GM04503 (cell line): ENCODE data around the gene RIPOR3.
"Not testable (repeated sequence)": the region's sequence is repeated elsewhere in the genome, so short reads cannot be mapped to it uniquely, and the experiment has no call there.

Experiments
- DNase-seq: peaks from one replicate; pipeline ENCODE4 v3.0.0-alpha.2; 2012; ENCODE audit warnings: low read depth

RIPOR3 gene

DNA sequence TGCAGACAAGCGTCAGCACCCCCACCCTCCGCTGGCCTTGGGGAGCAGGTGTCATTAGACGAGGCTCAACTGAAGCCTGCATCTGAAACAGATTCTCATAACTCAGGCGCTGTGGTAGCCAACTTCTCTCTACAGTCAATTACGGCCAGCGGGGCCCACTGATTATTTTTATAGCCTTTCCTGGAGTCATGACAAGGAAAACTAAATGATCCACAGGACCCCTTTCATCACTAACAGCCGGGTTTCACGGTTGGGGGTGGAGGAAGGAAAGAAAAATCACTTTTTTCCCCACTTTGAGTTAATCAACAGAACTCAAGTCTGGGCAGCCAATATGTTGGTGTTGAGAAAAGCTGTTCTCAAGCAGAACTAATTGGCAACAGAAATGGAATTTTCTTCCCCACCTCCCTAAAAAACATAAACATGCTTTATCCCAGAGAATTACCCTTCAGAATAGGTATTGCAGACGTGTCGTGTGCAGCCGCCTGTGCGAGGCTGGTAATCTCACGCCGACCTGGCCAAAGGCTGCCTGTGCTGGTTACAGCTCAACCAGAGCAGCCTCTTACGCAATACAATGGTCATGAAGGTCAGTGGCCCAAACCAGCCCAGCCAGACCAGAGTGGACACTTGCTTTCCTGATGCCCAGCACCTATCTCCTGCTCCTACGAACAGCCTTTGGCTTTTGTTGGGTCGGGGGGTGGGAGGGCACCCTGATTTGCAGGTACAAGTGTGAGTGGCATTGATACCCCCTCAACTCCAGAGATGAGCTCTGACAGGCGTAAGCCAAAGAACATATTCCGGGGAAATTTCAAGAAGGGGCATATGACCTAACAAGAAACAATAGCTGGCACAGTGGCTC, 11.0 kb downstream of the RIPOR3 start:
- no peak for DNase-seq

DNA sequence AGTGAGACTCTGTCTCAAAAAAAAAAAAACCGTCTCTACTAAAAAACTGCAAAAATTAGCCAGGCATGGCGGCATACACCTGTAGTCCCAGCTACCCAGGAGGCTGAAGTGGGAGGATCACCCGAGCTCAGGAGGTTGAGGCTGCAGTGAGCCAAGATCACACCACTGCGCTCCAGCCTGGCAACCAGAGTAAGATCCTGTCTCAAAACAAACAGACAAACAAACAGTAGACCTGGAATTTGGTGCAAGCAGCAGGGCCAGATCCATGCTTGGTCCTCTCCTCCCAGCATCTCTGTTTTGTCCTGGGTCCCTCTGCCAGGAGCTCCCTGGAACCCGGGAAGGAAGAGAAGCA, 11.6 kb downstream of the RIPOR3 start:
- DNase-seq, result no peak

DNA sequence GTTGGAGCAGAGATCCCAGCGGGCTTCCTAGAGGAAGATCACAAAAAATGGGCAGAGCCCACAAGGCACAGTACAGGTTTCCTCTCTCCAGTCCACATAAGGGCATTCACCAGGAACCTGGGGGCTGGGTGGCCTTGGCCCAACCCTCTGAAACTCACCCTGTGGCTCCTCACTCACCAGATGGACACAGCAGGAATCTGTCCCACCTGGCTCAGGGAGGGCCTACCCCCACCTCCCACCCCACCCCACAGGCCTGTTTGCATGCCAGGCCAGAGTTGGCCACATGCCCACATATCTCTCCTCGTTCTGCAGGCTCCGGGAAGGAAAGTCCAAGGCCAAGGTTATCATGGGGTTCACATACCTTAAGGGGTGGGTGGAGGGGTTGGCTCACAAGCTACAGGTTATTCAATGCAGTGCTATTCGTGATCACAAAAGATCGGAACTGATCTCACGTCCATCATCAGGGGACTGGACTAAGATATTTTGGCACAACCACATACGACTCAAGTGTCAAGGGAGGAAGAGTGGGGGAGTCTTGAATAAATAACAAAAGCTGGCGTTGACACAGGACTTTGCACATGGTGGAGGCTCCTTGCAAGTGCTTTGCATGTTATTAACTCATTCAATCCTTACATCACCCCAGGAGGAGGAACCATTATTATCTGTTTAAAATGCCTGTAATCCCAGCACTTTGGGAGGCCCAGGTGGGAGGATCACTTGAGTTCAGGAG, 13.0 kb downstream of the RIPOR3 start:
- no peak for DNase-seq

DNA sequence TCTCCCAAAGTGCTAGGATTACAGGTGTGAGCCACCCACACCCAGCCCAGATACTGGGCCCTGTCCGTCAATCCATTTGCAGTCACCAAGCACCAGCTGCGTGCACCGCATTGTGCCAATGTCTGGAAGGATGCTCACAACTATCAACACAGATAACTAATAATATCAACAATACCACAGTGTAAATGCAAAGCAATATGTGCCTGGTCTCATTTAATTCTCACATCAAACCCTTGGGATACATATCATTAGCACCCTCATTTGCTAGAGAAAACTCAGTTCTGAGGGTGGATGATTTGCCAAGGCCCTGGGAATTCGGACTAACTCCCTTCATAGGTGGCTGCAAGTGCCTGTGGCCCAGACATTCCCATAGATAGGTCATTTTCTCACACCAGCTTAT, 14.5 kb downstream of the RIPOR3 start:
- DNase-seq, result no peak

DNA sequence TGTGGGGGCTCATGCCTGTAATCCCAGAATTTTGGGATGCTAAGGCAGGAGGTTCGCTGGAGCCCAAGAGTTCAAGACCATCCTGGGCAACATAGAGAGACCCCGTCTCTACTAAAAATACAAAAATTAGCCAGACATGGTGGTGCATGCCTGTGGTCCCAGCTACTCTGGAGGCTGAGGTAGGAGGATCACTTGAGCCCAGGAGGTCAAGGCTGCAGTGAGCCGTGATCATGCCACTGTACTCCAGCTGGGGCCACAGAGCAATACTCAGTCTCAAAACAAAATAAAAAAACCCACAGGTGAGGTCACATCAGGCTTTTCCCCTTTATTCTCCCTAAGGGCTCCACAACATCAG, 15.0 kb downstream of the RIPOR3 start:
- not testable (repeated sequence) for DNase-seq

DNA sequence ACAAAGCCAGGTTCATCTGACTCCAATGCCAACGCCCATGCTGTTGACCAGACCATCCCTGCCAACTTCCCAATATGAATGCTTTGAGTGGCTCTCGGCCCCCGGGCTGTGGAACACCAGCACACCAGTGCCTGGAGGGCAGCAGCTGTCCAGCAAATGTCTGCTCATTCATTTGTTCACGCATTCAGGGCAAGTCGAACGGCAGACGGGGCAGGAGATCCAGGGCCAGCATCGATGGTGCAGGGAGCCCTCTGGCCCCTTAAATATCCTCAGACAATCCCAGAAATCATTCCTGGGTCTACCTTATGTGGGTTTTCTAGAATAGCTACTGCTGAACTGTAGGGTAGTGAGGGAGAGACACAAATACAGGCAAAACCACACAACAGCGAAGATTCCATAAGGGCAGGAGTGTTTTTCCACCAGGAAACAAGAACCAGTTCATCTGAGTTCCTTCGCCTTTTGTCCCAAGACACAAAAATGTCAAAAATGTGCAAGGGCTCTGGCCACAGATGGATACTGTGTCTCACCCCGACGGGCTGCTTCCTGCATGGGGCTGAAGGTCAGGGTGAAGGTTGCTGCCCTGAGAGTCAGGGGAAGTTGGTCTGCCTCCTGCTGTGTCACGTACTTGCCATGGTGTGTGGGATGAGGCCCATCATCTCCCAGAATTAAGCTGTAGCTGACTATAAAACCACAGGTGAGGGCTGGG, 15.5 kb downstream of the RIPOR3 start:
- no peak for DNase-seq

DNA sequence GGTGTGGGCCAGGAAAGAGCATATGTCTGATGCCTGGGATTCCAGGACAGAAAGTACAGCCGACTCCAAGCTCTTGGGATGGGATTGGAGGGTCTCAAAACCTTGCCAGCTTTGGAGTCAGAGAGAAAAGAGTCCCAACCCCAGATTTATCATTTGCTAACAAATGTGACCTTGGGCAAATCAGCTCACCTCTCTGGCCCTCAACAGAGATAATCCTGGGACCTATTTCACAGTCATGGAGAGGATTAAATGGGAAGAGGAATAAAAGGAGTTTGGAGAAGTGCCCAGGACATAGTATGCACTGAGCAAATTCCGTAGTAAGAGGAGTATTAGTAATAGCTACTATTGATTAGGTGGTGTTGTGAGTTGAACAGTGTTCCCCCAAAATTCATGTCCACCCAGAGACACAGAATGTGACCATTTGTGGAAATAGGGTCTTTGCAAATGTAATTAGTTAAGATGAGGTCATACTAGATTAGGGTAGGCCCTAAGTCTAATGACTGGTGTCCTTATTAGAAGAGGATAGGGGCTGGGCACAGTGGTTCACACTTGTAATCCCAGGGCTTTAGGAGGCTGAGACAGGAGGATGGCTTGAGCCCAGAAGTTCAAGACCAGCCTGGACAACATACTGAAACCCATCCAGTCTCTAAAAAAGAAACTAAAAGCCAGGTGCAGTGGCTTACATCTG, 17.1 kb downstream of the RIPOR3 start:
- no peak for DNase-seq

DNA sequence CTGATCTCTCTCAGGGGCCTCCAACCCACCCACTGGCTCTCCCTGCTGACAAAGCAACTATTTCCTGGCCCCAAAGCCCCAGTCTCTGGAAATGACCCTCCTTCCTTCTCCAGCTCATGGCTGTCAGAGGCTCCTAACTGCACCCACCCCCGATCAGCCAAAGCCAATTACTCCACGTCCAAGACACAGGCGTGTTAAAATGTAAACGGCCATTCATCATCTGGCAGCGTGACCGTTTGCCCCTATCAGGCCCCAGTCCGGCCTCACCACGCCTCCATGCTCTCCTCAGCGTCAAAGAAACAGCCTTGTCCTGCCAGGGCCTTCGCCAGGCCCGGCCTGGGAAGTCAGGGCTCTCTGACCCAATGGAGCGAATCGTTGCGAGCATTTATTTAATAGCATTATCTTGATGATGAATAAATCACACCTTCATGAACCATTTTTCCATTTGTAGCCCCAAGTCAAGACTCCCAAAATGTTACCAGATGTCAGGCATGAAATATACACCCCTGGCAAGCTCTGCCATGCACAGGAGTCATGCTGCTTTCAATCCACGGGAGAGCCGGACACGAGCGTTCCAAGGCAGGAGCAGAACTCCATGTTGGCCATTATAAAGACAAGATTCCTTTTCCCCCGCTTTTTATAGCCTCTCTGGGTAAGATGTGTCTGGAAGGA, 17.7 kb downstream of the RIPOR3 start:
- DNase-seq, result no peak

DNA sequence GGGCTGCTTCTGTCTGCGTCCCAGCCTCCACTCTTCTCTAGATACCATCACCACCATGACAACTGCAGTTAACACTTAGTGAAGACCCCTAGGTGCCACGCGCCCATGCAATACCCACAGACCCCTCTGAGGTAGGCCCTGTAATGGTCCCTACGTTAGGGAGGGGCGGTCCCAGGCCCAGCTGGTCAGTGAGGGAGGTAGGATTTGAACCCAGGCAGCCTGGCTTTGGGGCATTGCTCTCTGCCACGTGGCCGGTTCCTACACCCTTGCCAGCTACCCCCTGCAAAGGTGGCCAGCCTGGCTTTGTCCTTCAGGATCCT, 18.2 kb downstream of the RIPOR3 start:
- DNase-seq, result no peak

DNA sequence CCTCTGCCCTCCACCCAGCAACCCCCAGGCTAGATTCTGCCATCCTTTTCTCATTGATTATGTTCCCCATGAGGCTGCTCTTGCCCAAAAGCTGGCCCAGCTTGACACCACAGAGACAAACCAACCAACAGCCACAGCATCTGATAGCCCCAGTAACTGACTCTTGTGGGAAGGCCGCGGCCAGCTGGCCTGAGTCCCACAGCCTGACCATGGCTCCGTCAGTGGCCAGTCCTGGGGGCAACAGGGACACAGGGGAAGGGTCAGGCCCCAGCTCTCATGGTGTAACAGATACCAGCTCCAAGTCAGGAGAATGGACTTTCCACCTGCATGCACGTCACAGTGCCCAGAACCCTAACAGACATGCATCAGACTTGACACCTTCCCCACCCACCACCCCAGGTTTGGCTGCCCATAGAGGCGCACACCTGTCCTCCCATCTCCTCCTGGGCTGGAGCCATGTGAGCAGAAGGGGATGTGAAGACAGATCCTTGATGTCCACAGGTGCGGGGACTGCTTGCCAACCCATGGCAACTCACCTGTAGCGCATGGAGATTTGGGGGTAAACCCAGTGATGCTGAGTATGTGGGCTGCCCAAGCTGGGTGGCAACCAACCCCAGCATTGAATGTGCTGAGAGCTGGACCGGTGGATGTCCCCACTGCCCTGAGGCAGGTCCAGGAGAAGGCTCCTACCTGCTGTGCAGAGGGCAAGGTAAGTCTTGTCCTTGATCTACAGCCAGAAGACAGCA, 18.8 kb downstream of the RIPOR3 start:
- no peak for DNase-seq

DNA sequence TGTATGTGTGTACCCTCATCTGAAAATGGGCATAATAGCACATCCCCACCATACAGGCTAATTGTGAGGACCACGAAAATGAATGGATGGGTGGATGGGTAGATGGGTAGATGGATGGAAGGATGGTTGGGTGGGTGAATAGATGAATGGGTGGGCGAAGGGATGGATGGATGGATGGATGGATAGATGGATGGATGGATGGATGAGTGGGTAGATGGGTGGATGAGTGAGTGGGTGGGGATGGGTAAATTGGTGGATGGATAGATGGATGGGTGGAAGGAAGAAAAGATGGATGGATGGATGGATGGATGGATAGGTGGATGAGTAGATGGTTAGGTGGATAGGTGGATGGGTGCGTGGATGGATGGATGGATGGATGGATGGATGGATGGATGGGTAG, 19.7 kb downstream of the RIPOR3 start:
- no peak for DNase-seq

DNA sequence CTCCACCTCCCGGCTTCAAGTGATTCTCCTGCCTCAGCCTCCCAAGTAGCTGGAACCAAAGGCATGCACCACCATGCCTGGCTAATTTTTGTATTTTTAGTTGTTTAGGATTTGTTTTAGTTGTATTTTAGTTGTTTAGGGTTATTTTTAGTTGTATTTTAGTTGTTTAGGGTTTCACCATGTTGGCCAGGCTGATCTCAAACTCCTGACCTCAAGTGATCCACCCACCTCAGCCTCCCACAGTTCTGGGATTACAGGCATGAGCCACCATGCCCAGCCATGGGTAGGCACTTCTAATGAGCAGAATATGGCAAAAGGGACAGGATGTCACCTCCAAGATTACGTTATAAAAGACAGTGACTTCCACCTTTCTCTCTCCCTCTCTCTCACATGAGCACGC, 20.3 kb downstream of the RIPOR3 start:
- not testable (repeated sequence) for DNase-seq

DNA sequence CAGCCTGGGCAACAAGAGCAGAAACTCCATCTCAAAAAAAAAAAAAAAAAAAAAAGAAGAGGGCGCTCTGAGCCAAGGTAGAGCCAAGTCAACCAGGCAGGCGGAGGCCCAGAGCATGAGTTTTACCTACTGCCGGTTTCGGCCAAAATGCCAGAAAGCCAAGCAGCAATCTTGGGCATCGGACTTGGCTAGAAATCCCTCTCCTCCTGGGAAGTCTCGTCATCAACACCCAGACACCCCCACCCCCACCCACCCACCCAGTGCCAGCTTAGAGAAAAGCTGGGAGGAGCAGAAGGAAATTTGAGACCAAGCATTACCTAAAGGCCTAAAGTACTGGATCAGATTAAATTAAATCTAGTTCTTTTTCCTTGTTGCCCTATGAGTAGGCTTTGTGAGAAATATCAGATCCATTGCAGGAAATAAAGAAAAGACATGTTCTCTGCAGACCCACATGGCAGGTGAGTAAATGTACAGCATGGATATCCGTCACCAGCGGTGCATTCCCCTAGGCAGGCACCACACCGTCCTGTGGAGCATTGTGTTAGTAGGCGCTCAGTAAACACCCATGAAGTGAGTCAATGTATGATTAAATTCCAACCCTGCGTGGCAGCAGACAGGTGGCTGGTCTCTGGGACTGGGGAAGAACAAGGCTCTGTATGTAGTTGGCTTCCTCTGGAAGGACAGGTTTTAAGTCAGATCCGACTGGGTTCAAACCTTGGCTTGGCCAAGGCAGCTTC, 21.0 kb downstream of the RIPOR3 start:
- no peak for DNase-seq

DNA sequence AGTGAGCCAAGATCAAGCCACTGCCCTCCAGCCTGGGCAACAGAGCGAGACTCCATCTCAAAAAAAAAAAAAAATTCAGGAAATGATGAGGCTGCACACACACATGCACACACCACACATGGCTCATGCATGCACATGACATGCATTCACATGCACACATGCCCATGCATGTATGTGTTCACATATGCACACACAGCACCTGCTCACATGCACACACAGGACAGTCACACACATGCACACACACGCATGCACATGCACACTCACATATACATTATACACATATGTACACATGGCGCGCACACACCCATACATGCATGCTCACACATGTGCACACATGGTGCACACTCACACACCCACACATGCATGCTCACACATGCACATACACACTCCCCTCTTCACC, 22.5 kb downstream of the RIPOR3 start:
- no peak for DNase-seq

DNA sequence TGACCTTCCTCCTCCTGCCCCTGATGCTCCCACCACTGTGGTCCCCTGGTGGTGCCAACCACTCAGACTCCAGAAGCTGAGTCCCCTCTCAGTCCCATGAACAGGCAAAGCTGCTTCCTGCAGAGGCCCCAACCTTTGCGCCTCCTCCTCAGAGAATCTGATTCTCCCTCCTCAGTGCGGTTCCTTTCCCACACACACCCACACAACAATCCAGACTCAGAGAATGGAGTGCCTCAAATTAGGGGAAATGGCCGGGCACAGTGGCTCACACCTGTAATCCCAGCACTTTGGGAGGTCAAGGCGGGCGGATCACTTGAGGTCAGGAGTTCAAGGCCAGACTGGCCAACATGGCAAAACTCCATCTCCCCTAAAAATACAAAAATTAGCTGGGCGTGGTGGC, 23.0 kb downstream of the RIPOR3 start:
- DNase-seq, result no peak

DNA sequence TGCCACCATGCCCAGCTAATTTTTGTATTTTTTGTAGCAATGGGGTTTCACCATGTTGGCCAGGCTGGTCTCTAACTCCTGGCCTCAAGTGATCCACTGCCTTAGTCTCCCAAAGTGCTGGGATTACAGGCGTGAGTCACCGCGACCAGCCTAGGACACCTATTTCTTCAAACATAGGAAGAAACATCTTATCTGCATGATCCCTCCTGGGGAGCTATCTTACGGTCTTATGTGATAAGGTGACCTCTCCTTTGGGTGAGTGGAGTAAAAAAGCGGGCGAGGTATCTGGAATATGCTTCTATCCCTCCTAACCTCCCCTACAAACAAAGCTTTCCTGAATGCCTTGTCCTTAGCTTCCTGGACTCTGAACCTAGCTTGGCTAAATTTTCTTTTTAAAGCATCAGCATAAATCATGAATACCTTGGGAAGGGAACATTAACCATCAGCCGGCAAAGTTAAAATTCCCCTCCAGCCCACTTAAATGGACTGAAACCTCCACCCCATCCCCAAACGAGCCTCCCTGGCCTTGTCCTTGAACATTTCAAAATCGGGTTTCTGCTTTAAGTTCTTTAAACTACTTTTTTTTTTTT, 24.5 kb downstream of the RIPOR3 start:
- no peak for DNase-seq

DNA sequence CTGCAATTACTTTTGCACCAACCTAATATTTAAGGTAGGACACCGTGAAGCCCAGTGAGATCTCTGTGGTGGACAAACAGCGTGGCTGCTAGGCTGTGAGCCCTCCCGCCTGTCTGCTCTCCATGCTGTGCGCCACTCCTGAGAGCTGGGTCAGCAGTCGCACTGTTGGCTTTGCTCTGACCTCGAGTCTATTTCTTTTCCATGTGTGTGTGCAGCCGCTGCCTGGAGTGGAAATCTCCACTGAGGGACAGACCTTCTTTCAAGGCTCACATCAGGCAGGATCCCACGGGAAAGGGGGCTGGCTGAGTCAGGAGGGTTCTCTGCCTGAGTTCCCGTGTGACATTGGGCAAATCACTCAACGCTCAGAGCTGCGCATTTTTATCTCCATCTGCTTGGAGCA, 27.1 kb downstream of the RIPOR3 start:
- no peak for DNase-seq

DNA sequence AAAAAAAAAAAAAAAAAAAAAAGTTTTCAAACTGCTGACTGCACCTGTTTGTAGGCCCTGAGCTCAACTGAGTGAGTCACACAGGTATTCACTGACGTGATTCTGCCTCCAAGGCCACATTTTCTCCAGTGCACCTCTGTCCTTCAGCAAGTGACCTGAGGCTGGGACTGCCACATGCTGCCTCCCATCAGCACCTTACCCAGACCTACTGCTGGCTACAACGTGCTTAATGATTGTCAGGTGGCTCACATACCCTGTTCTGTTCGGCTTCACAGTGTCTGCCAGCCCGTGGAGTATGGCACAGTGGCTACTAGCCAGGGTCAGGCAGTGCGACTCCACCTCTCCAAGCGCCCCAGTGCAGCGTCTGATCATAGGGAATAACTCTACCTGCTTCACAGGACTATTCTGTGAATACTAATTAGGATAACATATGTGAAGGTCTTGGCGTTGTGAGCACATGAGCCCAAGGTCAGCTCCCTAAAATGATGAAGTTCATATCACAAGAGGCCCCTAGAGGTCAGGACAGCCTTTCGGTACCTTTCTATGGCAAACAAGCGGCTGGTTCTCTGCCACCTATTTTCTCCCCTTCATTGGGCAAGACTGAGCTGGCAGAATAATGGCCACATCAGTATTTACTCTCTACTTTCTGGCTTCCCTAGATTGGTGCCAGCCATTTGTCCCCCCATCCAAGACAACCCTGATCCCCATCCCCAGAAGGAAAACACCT, 28.1 kb downstream of the RIPOR3 start:
- no peak for DNase-seq

DNA sequence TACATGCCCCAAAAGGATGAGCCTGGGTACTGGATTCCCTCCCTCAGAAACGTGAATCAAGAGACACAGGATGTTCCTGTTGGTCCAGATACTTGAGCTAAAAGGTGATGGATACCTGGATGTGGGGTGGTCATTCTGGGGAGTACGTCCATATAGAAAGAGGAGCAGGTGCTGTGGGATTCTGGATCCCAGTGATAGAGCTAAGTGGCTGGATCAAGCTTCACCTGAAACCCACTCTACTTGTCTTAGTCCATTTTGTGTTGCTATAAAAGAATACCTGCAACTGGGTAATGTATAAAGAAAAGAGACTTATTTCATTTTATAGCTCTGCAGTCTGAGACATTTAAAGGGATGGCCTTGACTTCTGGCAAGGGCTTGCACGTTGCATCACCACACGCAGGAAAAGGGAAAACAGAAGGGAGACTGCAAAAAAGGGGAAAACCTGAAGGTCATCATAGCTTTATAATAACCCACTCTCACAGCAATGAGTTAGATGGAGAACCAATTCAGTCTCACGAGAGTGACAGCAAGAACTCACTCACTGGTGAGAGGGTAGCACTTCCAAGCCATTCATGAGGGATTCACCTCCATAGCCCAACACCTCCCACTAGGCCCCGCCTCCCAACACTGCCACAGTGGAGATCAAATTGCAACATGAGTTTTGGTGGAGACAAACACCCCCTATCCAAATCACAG, 31.2 kb downstream of the RIPOR3 start:
- no peak for DNase-seq
